ENCODE measurements around the gene CAP1. TPM values are rescaled to one million over a fixed set of nuclear protein-coding genes. Genes with fewer than 3 reads are reported as not detected.

The CAP1 gene
- total and polyA plus RNA-seq, 2 of the 13 experiments (the other 11 are each of a cell fraction or from before 2014, with no cell fraction given) = 174 to 195 TPM

DNA sequence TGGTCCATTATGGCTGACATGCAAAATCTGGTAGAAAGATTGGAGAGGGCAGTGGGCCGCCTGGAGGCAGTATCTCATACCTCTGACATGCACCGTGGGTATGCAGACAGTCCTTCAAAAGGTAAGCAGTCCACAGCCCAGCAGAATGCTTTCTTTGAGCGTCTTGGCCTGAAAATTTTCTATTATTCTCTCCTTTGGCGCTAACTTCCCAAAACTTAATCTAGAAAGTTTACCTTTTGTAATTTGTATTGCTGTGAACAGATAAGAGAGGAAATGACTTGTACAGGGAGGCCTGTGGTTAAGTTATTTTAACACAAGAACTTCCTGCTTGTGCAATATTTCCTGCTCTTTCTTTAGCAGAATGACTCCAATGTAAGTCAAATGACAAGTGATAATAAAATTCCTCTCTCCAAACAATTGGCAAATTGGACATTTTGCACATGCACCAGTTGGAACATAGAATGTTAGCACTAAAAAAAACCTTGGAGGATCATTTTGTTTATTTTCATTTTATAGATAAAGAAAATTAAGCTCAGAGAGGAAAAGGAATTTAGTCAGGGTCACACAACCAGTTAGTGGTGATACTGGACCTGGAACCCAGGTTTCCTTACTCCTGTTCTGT, 18.9 kb downstream of the CAP1 start (continued):
- TF ChIP-seq, protein P1, sequence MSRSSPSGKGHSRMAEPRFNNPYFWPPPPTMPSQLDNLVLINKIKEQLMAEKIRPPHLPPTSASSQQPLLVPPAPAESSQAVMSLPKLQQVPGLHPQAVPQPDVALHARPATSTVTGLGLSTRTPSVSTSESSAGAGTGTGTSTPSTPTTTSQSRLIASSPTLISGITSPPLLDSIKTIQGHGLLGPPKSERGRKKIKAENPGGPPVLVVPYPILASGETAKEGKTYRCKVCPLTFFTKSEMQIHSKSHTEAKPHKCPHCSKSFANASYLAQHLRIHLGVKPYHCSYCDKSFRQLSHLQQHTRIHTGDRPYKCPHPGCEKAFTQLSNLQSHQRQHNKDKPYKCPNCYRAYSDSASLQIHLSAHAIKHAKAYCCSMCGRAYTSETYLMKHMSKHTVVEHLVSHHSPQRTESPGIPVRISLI (CRISPR knock-in tag; IDR thresholded peaks at IDR 0.05; ENCODE audit: borderline replicate concordance) = no peak
- TF ChIP-seq, protein P2, sequence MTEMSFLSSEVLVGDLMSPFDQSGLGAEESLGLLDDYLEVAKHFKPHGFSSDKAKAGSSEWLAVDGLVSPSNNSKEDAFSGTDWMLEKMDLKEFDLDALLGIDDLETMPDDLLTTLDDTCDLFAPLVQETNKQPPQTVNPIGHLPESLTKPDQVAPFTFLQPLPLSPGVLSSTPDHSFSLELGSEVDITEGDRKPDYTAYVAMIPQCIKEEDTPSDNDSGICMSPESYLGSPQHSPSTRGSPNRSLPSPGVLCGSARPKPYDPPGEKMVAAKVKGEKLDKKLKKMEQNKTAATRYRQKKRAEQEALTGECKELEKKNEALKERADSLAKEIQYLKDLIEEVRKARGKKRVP (CRISPR knock-in tag; IDR thresholded peaks at IDR 0.05) = peak in 1 of 2 experiments; percentile 61; a peak in 1 of 4 replicates
- TF ChIP-seq CEBPB (IDR thresholded peaks at IDR 0.05; ENCODE audit: borderline replicate concordance, low read depth, low read length) = peak; percentile 33; the same call in 1 of the 2 replicates
- no peak for TF ChIP-seq CREB1 (IDR thresholded peaks at IDR 0.05)
- TF ChIP-seq CREB1 (CRISPR knock-in tag; IDR thresholded peaks at IDR 0.05) = peak; percentile 25; the same call in 1 of the 2 replicates
- TF ChIP-seq SAP130 (CRISPR knock-in tag; IDR thresholded peaks at IDR 0.05; ENCODE audit: low read depth) = 0 out of 2 replicates have a peak, but pooled peaks have one; percentile 20
- TF ChIP-seq SOX5 (CRISPR knock-in tag; IDR thresholded peaks at IDR 0.05; ENCODE audit: borderline replicate concordance) = peak; percentile 45; the same call in 1 of the 2 replicates
- peak; percentile 60; the same call in 1 of the 2 replicates for TF ChIP-seq MED1 (CRISPR knock-in tag; IDR thresholded peaks at IDR 0.05)
- TF ChIP-seq CEBPG (CRISPR knock-in tag; IDR thresholded peaks at IDR 0.05) = peak; percentile 79
- TF ChIP-seq ZNF253 (CRISPR knock-in tag; IDR thresholded peaks at IDR 0.05; ENCODE audit: borderline replicate concordance) = no peak
- TF ChIP-seq, protein P3, sequence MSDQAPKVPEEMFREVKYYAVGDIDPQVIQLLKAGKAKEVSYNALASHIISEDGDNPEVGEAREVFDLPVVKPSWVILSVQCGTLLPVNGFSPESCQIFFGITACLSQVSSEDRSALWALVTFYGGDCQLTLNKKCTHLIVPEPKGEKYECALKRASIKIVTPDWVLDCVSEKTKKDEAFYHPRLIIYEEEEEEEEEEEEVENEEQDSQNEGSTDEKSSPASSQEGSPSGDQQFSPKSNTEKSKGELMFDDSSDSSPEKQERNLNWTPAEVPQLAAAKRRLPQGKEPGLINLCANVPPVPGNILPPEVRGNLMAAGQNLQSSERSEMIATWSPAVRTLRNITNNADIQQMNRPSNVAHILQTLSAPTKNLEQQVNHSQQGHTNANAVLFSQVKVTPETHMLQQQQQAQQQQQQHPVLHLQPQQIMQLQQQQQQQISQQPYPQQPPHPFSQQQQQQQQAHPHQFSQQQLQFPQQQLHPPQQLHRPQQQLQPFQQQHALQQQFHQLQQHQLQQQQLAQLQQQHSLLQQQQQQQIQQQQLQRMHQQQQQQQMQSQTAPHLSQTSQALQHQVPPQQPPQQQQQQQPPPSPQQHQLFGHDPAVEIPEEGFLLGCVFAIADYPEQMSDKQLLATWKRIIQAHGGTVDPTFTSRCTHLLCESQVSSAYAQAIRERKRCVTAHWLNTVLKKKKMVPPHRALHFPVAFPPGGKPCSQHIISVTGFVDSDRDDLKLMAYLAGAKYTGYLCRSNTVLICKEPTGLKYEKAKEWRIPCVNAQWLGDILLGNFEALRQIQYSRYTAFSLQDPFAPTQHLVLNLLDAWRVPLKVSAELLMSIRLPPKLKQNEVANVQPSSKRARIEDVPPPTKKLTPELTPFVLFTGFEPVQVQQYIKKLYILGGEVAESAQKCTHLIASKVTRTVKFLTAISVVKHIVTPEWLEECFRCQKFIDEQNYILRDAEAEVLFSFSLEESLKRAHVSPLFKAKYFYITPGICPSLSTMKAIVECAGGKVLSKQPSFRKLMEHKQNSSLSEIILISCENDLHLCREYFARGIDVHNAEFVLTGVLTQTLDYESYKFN (CRISPR knock-in tag; conservative IDR thresholded peaks at IDR 0.05) = peak; percentile 45
- TF ChIP-seq, protein P4, sequence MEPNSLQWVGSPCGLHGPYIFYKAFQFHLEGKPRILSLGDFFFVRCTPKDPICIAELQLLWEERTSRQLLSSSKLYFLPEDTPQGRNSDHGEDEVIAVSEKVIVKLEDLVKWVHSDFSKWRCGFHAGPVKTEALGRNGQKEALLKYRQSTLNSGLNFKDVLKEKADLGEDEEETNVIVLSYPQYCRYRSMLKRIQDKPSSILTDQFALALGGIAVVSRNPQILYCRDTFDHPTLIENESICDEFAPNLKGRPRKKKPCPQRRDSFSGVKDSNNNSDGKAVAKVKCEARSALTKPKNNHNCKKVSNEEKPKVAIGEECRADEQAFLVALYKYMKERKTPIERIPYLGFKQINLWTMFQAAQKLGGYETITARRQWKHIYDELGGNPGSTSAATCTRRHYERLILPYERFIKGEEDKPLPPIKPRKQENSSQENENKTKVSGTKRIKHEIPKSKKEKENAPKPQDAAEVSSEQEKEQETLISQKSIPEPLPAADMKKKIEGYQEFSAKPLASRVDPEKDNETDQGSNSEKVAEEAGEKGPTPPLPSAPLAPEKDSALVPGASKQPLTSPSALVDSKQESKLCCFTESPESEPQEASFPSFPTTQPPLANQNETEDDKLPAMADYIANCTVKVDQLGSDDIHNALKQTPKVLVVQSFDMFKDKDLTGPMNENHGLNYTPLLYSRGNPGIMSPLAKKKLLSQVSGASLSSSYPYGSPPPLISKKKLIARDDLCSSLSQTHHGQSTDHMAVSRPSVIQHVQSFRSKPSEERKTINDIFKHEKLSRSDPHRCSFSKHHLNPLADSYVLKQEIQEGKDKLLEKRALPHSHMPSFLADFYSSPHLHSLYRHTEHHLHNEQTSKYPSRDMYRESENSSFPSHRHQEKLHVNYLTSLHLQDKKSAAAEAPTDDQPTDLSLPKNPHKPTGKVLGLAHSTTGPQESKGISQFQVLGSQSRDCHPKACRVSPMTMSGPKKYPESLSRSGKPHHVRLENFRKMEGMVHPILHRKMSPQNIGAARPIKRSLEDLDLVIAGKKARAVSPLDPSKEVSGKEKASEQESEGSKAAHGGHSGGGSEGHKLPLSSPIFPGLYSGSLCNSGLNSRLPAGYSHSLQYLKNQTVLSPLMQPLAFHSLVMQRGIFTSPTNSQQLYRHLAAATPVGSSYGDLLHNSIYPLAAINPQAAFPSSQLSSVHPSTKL (CRISPR knock-in tag; IDR thresholded peaks at IDR 0.05) = peak; percentile 52
- TF ChIP-seq, protein P5, sequence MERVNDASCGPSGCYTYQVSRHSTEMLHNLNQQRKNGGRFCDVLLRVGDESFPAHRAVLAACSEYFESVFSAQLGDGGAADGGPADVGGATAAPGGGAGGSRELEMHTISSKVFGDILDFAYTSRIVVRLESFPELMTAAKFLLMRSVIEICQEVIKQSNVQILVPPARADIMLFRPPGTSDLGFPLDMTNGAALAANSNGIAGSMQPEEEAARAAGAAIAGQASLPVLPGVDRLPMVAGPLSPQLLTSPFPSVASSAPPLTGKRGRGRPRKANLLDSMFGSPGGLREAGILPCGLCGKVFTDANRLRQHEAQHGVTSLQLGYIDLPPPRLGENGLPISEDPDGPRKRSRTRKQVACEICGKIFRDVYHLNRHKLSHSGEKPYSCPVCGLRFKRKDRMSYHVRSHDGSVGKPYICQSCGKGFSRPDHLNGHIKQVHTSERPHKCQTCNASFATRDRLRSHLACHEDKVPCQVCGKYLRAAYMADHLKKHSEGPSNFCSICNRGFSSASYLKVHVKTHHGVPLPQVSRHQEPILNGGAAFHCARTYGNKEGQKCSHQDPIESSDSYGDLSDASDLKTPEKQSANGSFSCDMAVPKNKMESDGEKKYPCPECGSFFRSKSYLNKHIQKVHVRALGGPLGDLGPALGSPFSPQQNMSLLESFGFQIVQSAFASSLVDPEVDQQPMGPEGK (CRISPR knock-in tag; IDR thresholded peaks at IDR 0.05) = no peak
- TF ChIP-seq, protein P6, sequence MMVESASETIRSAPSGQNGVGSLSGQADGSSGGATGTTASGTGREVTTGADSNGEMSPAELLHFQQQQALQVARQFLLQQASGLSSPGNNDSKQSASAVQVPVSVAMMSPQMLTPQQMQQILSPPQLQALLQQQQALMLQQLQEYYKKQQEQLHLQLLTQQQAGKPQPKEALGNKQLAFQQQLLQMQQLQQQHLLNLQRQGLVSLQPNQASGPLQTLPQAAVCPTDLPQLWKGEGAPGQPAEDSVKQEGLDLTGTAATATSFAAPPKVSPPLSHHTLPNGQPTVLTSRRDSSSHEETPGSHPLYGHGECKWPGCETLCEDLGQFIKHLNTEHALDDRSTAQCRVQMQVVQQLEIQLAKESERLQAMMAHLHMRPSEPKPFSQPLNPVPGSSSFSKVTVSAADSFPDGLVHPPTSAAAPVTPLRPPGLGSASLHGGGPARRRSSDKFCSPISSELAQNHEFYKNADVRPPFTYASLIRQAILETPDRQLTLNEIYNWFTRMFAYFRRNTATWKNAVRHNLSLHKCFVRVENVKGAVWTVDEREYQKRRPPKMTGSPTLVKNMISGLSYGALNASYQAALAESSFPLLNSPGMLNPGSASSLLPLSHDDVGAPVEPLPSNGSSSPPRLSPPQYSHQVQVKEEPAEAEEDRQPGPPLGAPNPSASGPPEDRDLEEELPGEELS (CRISPR knock-in tag; IDR thresholded peaks at IDR 0.05) = 0 out of 2 replicates have a peak, but pooled peaks have one; percentile 33
- TF ChIP-seq NCOA2 (CRISPR knock-in tag; IDR thresholded peaks at IDR 0.05) = peak; percentile 39; the same call in 1 of the 2 replicates
